NCI-H2029 (cell line): Measurements from ENCODE around the gene FBXO42.

Source experiments
- DNase-seq: peaks from one replicate; lab custom pipeline; 2025; lab: John Stamatoyannopoulos, UW

The FBXO42 gene

DNA sequence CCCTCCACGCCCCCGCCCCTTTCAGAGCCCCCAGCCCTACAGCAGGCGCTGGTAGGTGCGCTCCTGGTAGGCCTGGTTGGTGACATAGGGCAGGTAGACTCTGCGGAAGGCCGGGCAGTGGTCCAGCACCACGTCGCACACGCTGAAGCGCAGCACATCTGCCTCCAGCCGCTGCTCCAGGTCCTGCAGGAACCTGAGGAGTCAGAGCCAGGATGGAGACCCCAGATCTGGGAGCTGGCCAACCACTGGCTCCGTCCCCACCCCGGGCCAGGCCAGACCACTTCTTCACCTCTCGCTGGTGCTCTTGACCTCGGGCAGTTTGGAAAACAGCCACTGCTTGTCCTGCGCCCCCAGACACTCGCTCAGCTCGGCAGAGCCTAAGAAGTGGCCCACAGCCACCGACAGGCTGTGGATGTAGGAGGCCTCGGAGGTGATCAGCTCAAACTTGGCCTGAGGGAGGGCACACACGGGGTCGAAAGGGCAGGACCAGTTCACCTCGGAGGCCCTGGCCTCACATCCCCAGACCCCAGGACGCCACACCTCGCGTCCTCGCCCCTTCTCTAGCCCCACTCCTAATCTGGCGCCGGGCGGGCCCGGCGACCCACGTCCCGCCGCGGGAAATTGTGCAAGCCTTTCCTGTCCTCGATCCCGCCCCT, 146.3 kb downstream of the FBXO42 start:
- no peak for DNase-seq

DNA sequence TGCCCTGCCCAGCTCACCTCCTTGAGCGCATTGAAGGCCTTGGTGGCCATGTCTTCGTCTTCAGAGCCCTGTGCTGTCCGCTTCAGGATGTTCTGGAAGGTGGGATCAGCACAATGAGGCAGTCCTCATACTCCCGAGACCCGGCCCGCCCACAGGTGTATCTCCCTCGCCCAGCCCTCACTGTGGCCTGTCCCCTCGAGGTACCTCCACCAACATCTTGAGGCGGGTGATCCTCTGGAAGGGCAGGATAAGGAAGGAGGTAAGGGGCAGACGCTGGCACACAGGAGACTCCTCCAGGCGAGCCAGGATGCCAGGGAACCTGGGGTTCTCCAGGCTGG, 147.0 kb downstream of the FBXO42 start:
- no peak for DNase-seq

DNA sequence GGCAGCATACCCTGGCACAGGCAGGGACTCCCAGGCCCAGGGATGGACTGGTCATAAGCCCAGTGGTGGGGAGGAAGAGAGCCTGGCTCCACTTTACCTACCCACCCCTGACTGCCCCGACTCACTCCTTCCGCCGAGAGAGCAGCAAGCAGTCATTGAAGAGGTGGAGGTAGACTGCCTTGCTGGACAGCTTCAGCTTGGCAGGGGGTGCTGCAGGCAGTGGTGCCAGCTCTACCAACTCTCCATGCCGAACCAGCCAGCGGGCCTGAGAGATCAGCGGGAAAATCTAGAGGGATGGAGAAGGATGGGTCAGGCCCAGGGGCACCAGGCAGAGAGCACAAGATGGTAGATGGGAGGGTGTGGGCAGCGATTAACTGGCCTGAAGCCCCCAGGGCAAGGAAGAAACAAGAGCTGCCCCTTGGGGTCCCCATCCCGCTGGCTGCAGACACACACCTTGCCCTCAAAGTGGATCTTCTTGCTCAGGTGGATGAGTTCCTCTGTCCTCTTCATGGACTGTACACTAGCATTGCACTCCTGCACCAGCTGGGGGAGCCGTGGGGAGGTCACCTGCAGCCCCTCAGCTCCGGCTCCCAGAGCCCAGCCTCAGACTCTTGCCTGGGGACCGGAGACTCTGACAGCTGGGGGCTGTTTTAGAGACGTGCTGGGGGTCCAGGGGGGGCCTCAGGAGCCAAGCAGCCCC, 147.5 kb downstream of the FBXO42 start:
- DNase-seq = no peak

DNA sequence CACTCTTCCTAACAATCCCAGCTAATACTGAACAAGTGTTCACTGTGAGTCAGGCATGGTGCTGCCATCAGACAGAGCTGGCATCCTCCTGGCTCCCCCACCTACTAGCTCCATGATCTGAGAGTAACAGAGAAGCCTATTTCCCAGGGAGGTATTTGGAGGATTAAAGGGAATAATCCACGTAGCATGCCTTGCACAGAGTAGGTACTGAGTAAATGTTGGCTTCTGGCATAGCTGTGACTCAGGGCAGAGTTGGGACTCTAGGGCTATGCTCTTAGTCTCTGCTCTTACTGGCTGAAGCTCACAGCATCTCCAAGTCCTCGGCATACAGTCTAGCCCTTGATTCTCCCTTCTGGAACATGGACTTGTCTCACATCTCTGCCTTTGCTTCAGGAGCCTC, 148.1 kb downstream of the FBXO42 start:
- no peak for DNase-seq

DNA sequence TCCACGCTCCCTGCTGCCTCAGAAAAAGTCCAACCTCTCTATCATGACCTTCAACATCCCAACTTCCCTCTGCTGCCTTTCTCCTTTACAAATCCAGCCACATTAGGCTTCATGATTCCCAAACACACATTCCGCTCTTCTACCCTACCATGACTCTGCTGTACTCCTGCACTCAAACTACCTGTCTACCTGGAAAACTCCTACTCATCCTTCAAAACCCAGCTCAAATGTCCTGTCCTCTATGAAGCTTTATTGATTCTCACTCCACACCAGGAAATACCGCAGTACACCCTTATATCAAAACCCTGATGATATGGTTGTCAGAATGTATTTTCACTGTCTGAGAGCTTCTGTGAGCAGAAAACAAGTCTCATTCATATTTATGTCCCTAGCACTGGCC, 148.7 kb downstream of the FBXO42 start:
- no peak for DNase-seq

DNA sequence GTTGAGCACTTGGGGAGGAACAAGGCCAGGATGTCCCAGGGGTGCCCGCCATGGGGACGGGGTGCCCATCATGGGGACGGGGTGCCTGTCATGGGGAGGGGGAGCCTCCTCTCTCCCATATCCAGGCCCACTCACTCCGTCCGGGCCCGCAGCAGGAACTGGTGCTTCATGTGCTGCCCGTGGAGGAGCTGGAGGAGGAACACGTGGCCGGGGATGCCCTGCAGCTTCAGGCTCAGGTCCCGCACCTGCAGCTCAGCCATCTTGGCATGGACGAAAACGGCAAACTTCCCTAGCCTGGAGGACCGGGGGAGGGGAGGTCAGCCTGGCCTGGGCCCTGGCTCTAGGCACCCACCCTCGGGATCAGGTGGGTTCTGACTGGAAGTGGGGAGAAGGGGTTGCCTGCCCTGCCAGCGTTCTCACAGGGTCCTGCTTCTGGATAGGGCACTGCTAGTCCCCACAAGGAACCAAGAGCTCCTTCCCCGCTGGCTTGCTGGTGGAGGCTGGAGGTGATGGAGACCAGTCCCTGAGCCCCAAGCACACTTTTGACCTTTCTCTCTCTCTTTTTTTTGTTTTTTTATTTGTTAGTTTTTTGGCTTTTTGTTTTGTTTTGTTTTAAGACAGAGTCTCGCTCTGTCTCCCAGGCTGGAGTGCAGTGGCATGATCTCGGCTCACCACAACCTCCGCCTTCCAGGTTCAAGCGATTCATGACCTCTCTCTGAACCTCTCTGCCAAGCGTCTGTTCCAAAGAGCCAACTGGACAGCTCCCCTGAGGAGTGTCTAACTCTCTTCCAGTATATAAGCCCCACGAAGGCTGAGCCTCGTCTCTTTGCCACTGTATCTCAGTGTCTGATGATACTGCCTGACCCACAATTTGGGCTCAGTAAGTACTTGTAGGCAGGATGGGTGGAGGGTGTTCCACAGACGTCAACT, 149.7 kb downstream of the FBXO42 start:
- no peak for DNase-seq

DNA sequence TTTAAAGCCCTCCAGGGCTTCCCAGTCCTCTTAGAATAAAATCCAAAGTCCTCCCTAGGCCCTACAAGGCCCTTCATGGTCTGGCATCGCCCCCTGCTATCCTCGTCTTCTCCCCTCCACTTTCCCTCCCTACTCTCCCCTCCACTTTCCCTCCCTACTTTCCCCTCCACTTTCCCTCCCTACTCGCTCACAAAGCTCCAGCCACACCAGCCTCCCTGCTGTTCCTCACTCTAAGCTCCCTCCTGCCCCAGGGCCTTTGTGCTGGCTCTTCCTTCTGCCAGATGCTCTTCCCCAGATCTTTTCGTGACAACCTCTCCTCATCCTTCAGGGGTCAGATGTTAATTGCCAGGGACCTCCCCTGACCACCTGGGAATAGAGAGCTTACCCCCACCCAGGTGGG, 152.6 kb downstream of the FBXO42 start:
- DNase-seq = no peak

DNA sequence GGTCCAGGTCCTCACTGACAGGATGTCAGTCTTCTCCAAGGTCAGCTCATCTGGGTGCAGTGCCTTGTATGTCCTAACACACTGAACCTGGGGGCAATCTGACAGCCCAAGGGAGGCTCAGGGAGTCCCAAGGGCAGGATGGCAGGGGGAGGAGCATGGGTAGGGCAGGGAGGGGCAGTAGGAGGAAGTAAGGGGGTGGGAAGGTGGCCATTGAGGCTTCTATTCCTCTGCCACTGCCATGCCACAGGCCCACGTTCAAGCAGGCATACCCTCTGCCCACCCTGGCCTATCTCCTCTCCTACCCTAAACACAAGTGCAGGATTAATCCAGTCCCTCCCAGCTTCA, 153.2 kb downstream of the FBXO42 start:
- DNase-seq = no peak

DNA sequence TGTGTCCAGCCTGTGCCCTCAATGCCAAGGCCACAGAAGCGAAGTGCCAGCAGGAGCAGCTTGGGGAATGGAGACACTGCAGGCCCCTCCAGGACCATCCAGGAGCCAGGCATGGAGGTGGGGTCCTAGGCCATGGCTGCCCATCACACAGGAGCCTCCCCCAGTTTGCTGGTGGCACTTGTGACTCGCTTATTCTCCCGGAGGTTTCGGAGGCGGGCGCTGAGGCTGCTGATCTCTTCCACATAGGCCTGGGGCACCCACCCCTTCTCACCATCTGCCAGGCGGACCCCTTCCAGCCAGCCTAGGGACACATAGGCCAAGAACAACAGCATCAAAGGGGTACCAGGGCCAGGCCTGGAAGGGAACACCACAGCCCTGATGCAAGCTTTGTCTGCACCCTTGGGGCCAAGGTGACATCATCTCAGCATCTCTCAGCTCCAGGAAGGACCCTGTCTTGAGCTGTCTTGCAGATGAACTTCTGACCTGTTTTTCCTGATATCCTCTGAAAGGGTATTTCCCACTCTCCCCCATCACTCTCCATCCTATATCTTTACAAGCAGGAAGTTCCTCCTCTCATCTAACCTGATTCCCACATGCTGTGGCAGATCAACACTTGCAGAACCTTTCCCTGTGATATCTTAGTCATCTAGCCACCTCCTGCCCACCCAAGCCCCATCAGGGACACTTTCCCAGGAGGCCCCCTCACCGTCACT, 153.7 kb downstream of the FBXO42 start:
- DNase-seq = no peak

DNA sequence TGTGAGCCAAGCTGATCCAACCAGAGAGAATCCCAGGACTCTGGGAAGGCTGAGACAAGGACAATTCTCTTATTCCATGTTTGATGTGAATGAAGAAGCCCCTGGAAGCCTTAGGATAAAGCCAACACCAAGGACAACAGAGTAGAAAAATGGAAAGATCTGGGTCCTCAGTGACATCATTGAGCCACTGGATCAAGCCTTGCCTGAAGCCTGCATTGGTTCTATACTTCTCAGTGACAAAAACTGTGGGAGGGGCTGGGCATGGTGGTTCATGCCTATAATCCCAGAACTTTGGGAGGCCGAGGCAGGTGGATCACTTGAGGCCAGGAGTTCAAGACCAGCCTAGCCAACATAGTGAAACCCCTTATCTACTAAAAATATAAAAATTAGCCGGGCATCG, 155.4 kb downstream of the FBXO42 start:
- no peak for DNase-seq
